ENCODE measurements around the gene MAGEB2. TPM values are rescaled to one million over a fixed set of nuclear protein-coding genes. Genes with fewer than 3 reads are reported as not detected.
"Not testable (repeated sequence)": the region's sequence is repeated elsewhere in the genome, so short reads cannot be mapped to it uniquely, and the experiment has no call there.

The MAGEB2 gene
- total and polyA plus RNA-seq, 12 donors: 0.14 to 0.19 TPM; not detected in 10

DNA sequence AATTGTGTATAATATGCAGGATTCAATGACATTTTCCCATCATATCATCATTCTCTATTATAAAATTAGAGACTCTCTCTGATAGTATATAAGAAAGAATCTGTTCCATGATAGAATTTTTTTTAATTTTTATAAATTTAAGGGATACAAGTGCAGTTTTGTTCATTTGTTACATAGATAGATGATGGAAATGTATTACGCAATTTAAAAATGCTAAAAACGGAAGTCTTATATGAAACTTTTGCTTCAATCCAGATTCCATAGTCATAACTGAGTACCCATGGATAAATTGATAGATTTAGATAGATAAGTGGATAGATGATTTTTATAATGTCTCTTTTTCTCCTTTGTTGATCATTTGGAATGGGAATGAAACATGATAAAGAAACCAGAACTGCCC, 24.9 kb upstream of the MAGEB2 start:
- Histone ChIP-seq H3K9me3 (replicated peaks in 1 of 3) (no peaks in the 10 kb centered on the region), H3K36me3 (replicated peaks in 1 of 2) (no peaks in the 10 kb centered on the region), H3K27me3 (no peaks in the 10 kb centered on the region), H3K4me1 (replicated peaks in 1 of 2) (no peaks in the 10 kb centered on the region), H3K4me3 (no peak overlapping the region), H3K27ac (no peak overlapping the region)
- WGBS, 4 donors: 82 to 87% (median 84%) methylated on average over 2 of the region's 2 CpGs
- no peak for DNase-seq
- TF ChIP-seq, protein P1, sequence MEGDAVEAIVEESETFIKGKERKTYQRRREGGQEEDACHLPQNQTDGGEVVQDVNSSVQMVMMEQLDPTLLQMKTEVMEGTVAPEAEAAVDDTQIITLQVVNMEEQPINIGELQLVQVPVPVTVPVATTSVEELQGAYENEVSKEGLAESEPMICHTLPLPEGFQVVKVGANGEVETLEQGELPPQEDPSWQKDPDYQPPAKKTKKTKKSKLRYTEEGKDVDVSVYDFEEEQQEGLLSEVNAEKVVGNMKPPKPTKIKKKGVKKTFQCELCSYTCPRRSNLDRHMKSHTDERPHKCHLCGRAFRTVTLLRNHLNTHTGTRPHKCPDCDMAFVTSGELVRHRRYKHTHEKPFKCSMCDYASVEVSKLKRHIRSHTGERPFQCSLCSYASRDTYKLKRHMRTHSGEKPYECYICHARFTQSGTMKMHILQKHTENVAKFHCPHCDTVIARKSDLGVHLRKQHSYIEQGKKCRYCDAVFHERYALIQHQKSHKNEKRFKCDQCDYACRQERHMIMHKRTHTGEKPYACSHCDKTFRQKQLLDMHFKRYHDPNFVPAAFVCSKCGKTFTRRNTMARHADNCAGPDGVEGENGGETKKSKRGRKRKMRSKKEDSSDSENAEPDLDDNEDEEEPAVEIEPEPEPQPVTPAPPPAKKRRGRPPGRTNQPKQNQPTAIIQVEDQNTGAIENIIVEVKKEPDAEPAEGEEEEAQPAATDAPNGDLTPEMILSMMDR (IDR thresholded peaks at IDR 0.05): no peak
- TF ChIP-seq POLR2A (IDR thresholded peaks at IDR 0.05): no peak
- intact Hi-C loops (cut with DNase I): loop anchor here in 1 of 2 donors (5.0 kb wide), 1 partner anchor 48 kb away; no protein-coding TSS in a partner anchor

DNA sequence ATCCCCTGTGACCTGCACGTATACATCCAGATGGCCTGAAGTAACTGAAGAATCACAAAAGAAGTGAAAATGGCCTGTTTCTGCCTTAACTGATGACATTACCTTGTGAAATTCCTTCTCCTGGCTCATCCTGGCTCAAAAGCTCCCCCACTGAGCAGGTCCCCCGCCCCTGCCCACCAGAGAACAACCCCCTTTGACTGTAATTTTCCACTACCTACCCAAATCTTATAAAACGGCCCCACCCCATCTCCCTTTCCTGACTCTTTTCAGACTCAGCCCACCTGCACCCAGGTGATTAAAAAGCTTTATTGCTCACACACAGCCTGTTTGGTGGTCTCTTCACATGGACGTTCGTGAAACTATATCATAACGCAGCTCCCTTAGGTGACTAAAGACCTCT, 21.5 kb upstream of the MAGEB2 start:
- 61 to 78% (median 66%) methylated on average over 6 of the region's 6 CpGs for WGBS, 4 donors
- not testable (repeated sequence) for DNase-seq; H3K27ac ChIP-seq; H3K9me3 ChIP-seq (replicated peaks in 1 of 3); H3K27me3 ChIP-seq; H3K4me3 ChIP-seq; H3K36me3 ChIP-seq (replicated peaks in 1 of 2); H3K4me1 ChIP-seq (replicated peaks in 1 of 2)
- intact Hi-C loops (cut with DNase I): loop anchor here in 1 of 2 donors (5.0 kb wide), 1 partner anchor 52 kb away; no protein-coding TSS in a partner anchor

DNA sequence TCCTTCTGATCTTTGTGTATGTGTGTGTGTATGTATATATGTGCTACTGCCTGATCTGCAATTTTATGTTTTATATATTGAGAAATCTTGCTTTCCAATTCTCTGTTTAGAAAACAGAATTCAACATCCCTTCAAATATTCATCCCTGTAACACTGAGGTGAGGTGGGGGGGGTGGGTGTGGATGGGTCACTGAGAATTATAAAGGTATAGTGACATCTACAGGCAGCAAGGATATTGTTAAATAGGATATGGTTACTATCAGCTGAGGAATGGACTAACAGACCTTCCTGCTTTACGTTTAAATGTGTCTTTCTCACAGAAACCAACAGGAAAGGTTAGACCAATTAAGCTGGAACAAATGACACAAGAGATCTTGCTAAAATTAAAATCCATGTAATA, 19.0 kb upstream of the MAGEB2 start:
- Histone ChIP-seq H3K4me1 (replicated peaks in 1 of 2) (no peaks in the 10 kb centered on the region), H3K4me3 (no peak overlapping the region), H3K27me3 (peaks cover 5% of the 10 kb centered on the region), H3K27ac (no peak overlapping the region), H3K36me3 (replicated peaks in 1 of 2) (no peaks in the 10 kb centered on the region), H3K9me3 (replicated peaks in 1 of 3) (no peaks in the 10 kb centered on the region)
- DNase-seq: peak in 1 of 7 donors; percentile 4
- TF ChIP-seq POLR2A (IDR thresholded peaks at IDR 0.05): no peak
- TF ChIP-seq, protein P1 (IDR thresholded peaks at IDR 0.05): peak in 3 of 6 experiments; percentile 18 to 28 (median 21)
- intact Hi-C loops (cut with DNase I): no loop called here
- WGBS, 4 donors: 0 to 19% (median 6%) methylated on average over 1 of the region's 1 CpG

DNA sequence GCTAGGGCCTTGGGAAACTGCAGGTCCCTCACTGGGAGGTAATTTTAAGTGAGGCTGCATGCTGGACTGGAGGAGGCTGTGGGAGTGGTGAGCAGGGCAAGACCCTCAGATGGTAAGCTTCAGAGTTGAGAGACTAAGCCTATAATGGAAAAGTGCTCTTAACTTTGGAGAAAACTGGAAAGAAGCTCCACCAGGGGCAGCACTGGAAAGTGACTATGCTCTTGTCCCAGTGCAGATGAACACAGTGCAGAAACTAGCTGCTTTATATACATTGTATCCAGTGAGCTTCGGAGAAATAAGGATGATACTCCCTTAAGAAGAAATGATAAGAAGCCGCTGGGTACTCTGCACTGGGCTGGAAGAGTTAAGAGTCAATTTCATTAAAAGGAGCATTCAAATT, 3.2 kb upstream of the MAGEB2 start:
- H3K4me3 ChIP-seq: no peak overlapping the region
- H3K9me3 ChIP-seq (replicated peaks in 1 of 3): no peaks in the 10 kb centered on the region
- DNase-seq: no peak
- TF ChIP-seq, protein P1 (IDR thresholded peaks at IDR 0.05): no peak
- TF ChIP-seq POLR2A (IDR thresholded peaks at IDR 0.05): no peak
- intact Hi-C loops (cut with DNase I): no loop called here
- 81 to 100% (median 91%) methylated on average over 2 of the region's 2 CpGs for WGBS, 4 donors
- no peaks in the 10 kb centered on the region for H3K27me3 ChIP-seq
- no peaks in the 10 kb centered on the region for H3K36me3 ChIP-seq (replicated peaks in 1 of 2)
- H3K27ac ChIP-seq: no peak overlapping the region
- no peaks in the 10 kb centered on the region for H3K4me1 ChIP-seq (replicated peaks in 1 of 2)

DNA sequence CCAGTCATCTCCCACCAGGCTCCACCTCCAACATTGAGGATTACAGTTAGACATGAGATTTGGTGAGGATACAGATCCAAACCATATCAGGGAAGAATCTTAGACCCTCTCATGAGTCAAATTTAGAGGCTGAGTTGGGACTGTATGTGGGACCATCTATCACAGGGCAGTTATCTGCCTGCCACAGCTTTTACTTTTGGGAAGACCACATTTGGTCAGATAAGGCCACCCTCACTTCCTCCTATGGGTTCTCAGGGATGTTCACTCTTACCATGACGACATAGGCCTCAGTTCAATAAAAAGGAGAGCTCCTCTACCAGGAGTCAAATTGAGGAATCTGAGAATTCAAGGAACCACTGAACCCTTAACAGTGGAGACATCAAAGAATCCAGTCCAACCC, 2.1 kb downstream of the MAGEB2 start:
- Histone ChIP-seq H3K36me3 (replicated peaks in 1 of 2) (no peaks in the 10 kb centered on the region), H3K27ac (no peak overlapping the region), H3K27me3 (no peaks in the 10 kb centered on the region), H3K4me1 (replicated peaks in 1 of 2) (no peaks in the 10 kb centered on the region), H3K4me3 (no peak overlapping the region), H3K9me3 (replicated peaks in 1 of 3) (no peaks in the 10 kb centered on the region)
- WGBS, 4 donors: 29 to 65% (median 49%) methylated on average over 1 of the region's 1 CpG
- intact Hi-C loops (cut with DNase I): no loop called here
- no peak for TF ChIP-seq POLR2A (IDR thresholded peaks at IDR 0.05)
- TF ChIP-seq, protein P1 (IDR thresholded peaks at IDR 0.05): no peak
- no peak for DNase-seq

Data from adrenal gland (tissue), 12 donors.